Ovary (tissue), 9 donors: Measurements from ENCODE around the gene RELL1. TPM values are rescaled to one million over a fixed set of nuclear protein-coding genes. Genes with fewer than 3 reads are reported as not detected.

Experiments used
- DNase-seq, 5 donors: peaks; one replicate each; pipeline ENCODE4 v3.0.0-alpha.2; 2019 to 2020
- H3K27ac ChIP-seq, 2 donors: fragments of 200-600 bp; one replicate each; pipeline versions ENCODE4 v1.5.1 to v1.8.0; 2019 to 2022
- H3K27me3 ChIP-seq: fragments of 200-600 bp; one replicate; pipeline ENCODE4 v1.8.0; 2022
- H3K36me3 ChIP-seq: fragments of 200-600 bp; sonication (generic); one replicate; pipeline ENCODE4 v1.5.1; 2019
- H3K4me1 ChIP-seq: one replicate; pipeline ENCODE4 v1.8.1; 2013; ENCODE audit warnings: mild to moderate bottlenecking, moderate library complexity; ENCODE audit not compliant: insufficient read depth
- H3K4me3 ChIP-seq: fragments of 200-600 bp; sonication (generic); one replicate; pipeline ENCODE4 v1.5.1; 2017
- H3K9me3 ChIP-seq, 2 donors: fragments of 200-600 bp in 1 of 2; sonication (generic) in 1 of 2; one replicate each; pipeline versions ENCODE4 v1.5.1 to v1.8.1; 2013 to 2019; ENCODE audit warnings: mild to moderate bottlenecking in 1 of 2, moderate library complexity in 1 of 2
- CTCF ChIP-seq, 3 donors: fragments of 450-650 bp in 2 of 3; fragments of 200-600 bp in 1 of 3; IDR thresholded peaks; one replicate each; pipeline versions ENCODE4 v1.5.1 to v1.8.0; 2016 to 2022; ENCODE audit warnings: antibody characterized with exemption in 3 of 3, mild to moderate bottlenecking in 1 of 3
- EP300 ChIP-seq: sonication (generic); formaldehyde crosslinking; IDR thresholded peaks from one replicate; pipeline ENCODE4 v1.6.1; 2017; ENCODE audit warnings: antibody characterized with exemption
- POLR2A ChIP-seq: fragments of 450-650 bp; IDR thresholded peaks from one replicate; pipeline ENCODE4 v1.6.1; 2017; ENCODE audit warnings: antibody characterized with exemption, mild to moderate bottlenecking, moderate library complexity
- WGBS, 3 donors: extraction: QIAGEN DNeasy Blood & Tissue Kit in 1 of 3; methylation state at CpG; one replicate each; pipeline versions ENCODE4 v1.1.5 to v1.1.7; 2013 to 2017; 5-methylcytosine and 5-hydroxymethylcytosine counted together
- intact Hi-C, 4 donors: fragments of 100-400 bp; cut with DNase I; formaldehyde crosslinking; loops; one replicate each; pipeline versions ENCODE4 v1.11.0 to v1.15.1; 2022 to 2023
- polyA plus RNA-seq, 2 donors: library from polyadenylated mRNA; stranded (reverse); fragments of 200-250 nt in 1 of 2; fragments of 350-450 nt in 1 of 2; fragmentation: Illumina TruSeq in 1 of 2; extraction: RNeasy Lipid Tissue Mini Kit (QIAGEN cat#74804) in 1 of 2; gene quantifications; one replicate each; pipeline ENCODE4 v1.2.3, GENCODE V29; 2013 to 2014
- total RNA-seq, 7 donors: library from RNA; depleted of rRNA in 2 of 7; stranded (reverse); fragments of >200 nt in 2 of 7; fragmentation: NEBNext Ultra II Directional in 3 of 7; extraction: Animal tissue kit (Norgen Biotek cat#: 25700) in 3 of 7; gene quantifications; one replicate each; pipeline versions ENCODE4 v1.1.0 to v1.2.4, GENCODE V29; 2016 to 2023
- donor health status: DM: no; HTN: no; CAD: no; lungs with moderate emphysema.
- donor health status: DM: no; HTN: no; CAD: no.
- donor health status: Bipolar disorder and iron deficiency.
- donor health status: DM: yes; HTN: yes; CAD: no.
- donor health status: DM: no; HTN: no; CAD: no.
- donor health status: DM: yes; HTN: yes; CAD: no.

Gene RELL1
- total and polyA plus RNA-seq, 9 donors, result 4.1 to 31.4 (median 24.0) TPM

GRCh38 chr4:37615059-37615719, 71.0 kb downstream of the RELL1 start:
- Histone ChIP-seq H3K4me1 (no peaks in the 10 kb centered on the region), H3K27ac (no peak overlapping the region), H3K36me3 (no peaks in the 10 kb centered on the region), H3K4me3 (no peak overlapping the region), H3K27me3 (no peaks in the 10 kb centered on the region), H3K9me3 (no peaks in the 10 kb centered on the region)
- TF ChIP-seq POLR2A (no peak), EP300 (no peak), CTCF (IDR thresholded peaks at IDR 0.05) (no peak)
- intact Hi-C loops, result no loop called here
- 79 to 84% (median 80%) methylated on average over 5 of the region's 5 CpGs for WGBS, 3 donors
- no peak for DNase-seq

DNA sequence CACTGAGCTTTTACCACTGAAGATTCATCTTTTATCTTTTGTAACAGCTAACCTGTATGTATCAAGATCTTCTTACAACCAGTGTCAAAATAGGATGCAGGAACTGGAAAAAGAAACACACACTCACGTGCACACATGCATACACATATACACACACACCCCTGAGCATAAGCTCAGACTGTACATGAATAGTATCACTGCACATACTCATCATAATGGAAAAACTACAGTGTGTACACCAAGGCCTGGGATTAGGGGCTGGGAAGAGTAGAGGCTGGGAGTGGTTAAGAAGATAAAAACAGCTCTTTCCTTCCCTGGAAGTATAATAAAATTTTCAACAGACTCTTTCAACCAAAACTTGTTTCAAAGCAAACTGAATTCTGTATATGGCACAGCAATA, 73.4 kb downstream of the RELL1 start:
- intact Hi-C loops, result no loop called here
- H3K36me3 ChIP-seq, result no peaks in the 10 kb centered on the region
- TF ChIP-seq EP300, result no peak
- no peak for TF ChIP-seq POLR2A
- TF ChIP-seq CTCF (IDR thresholded peaks at IDR 0.05), result no peak
- H3K4me1 ChIP-seq, result no peaks in the 10 kb centered on the region
- 88 to 93% (median 93%) methylated on average over 1 of the region's 1 CpG for WGBS, 3 donors
- H3K27me3 ChIP-seq, result no peaks in the 10 kb centered on the region
- no peak for DNase-seq
- no peak overlapping the region for H3K27ac ChIP-seq
- H3K4me3 ChIP-seq, result no peak overlapping the region
- no peaks in the 10 kb centered on the region for H3K9me3 ChIP-seq

DNA sequence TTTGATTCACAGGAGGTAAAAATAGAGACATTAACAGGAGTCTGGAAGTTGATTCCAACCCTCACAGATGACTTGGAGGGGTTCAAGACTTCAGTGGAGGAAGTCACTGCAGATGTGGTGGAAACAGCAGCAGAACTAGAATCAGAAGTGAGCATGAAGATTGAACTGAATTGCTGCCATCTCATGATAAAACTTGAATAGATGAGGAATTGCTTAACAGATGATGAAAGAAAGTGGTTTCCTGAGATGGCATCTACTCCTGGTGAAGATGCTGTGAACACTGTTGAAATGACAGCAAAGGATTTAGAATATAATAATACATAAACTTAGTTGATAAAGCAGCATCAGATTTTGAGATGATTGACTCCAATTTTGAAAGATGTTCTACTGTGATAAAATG, 76.5 kb downstream of the RELL1 start:
- Histone ChIP-seq H3K27me3 (no peaks in the 10 kb centered on the region), H3K9me3 (no peaks in the 10 kb centered on the region), H3K27ac (no peak overlapping the region), H3K4me1 (no peaks in the 10 kb centered on the region), H3K36me3 (no peaks in the 10 kb centered on the region), H3K4me3 (no peak overlapping the region)
- TF ChIP-seq CTCF (IDR thresholded peaks at IDR 0.05), result no peak
- TF ChIP-seq POLR2A, result no peak
- no peak for TF ChIP-seq EP300
- no peak for DNase-seq
- intact Hi-C loops, result loop anchor here in 3 of 4 donors (5.0 to 10.0 kb wide), 2 partner anchors 185 to 188 kb away; no protein-coding TSS in a partner anchor

- intact Hi-C loops, result loop anchor here in 3 of 4 donors (5.0 to 10.0 kb wide), 2 partner anchors 188 to 190 kb away; no protein-coding TSS in a partner anchor
- TF ChIP-seq EP300 (no peak), POLR2A (no peak), CTCF (IDR thresholded peaks at IDR 0.05) (no peak)
- no peak for DNase-seq
- H3K27me3 ChIP-seq, result no peaks in the 10 kb centered on the region
- no peaks in the 10 kb centered on the region for H3K9me3 ChIP-seq
- WGBS, 3 donors, result 78 to 83% (median 82%) methylated on average over 5 of the region's 5 CpGs
- H3K4me1 ChIP-seq, result peaks cover 2% of the 10 kb centered on the region
- no peak overlapping the region for H3K4me3 ChIP-seq
- no peaks in the 10 kb centered on the region for H3K36me3 ChIP-seq
- no peak overlapping the region for H3K27ac ChIP-seq
These were observed 79.2 kb downstream of the RELL1 start for GRCh38 chr4:37607018-37607417.
